Measurements from ENCODE around the gene LCOR.

- TF ChIP-seq CTCF (IDR thresholded peaks at IDR 0.05) (no peak), EP300 (IDR thresholded peaks at IDR 0.05) (no peak)
These were observed 167.2 kb downstream of the LCOR start for GRCh38 chr10:96999337-96999736.
